ENCODE results near the gene PKDCC. TPM values are rescaled to one million over a fixed set of nuclear protein-coding genes. Genes with fewer than 3 reads are reported as not detected.

Gene PKDCC
- total RNA-seq, 1 experiment from 2014 or later: 12.5 TPM

DNA sequence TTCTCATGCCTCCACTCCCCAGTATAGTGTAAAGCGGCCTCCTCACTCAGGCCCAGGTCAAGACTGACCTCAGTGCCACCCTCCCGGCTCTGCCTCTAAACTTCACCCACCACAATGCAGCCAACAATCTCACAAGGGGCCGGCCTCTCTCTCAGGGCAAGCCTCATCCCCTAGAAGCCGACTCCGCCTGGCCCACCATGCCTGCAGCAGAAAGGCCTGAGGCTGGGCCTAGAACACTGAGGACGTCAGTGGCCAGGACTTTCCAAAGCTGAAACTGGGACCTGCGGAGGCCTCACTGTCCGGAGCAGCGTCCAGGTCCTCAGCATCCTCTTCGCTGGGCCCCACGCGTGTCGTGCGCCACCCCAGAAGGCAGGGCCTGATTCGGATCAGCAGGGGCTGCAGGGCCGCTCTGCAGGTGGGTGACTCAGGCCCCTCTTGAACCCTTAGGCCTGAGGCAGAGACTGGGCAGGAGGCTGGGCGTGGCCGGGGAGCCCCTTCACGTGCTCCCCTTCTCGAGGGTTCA lies 52.9 kb downstream of the PKDCC start:
- BruUV-seq (replicated peaks): no TSS peak
- intact Hi-C loops (cut with micrococcal nuclease; ENCODE audit: unreplicated experiment): no loop called here
- TF ChIP-seq, protein P1, sequence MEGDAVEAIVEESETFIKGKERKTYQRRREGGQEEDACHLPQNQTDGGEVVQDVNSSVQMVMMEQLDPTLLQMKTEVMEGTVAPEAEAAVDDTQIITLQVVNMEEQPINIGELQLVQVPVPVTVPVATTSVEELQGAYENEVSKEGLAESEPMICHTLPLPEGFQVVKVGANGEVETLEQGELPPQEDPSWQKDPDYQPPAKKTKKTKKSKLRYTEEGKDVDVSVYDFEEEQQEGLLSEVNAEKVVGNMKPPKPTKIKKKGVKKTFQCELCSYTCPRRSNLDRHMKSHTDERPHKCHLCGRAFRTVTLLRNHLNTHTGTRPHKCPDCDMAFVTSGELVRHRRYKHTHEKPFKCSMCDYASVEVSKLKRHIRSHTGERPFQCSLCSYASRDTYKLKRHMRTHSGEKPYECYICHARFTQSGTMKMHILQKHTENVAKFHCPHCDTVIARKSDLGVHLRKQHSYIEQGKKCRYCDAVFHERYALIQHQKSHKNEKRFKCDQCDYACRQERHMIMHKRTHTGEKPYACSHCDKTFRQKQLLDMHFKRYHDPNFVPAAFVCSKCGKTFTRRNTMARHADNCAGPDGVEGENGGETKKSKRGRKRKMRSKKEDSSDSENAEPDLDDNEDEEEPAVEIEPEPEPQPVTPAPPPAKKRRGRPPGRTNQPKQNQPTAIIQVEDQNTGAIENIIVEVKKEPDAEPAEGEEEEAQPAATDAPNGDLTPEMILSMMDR (IDR thresholded peaks at IDR 0.05; ENCODE audit: unreplicated experiment): no peak
- CTCF ChIA-PET: interaction anchor here (0.6 kb wide), 1 partner anchor 296 kb away, joined by 3 read pairs; no protein-coding TSS in a partner anchor
- H3K27me3 Mint-ChIP-seq (ENCODE audit: unreplicated experiment): no peaks in the 10 kb centered on the region
- H3K4me1 Mint-ChIP-seq (ENCODE audit: low read depth, unreplicated experiment): peaks cover 33% of the 10 kb centered on the region
- no peak overlapping the region for H3K4me3 Mint-ChIP-seq (ENCODE audit: low read depth, unreplicated experiment)
- peaks cover 4% of the 10 kb centered on the region for H3K9me3 Mint-ChIP-seq (ENCODE audit: low read depth, unreplicated experiment)
- no peak overlapping the region for H3K27ac Mint-ChIP-seq (ENCODE audit: unreplicated experiment)
- H3K36me3 Mint-ChIP-seq (ENCODE audit: insufficient read depth, unreplicated experiment): peaks cover 14% of the 10 kb centered on the region
- no peak for DNase-seq

DNA sequence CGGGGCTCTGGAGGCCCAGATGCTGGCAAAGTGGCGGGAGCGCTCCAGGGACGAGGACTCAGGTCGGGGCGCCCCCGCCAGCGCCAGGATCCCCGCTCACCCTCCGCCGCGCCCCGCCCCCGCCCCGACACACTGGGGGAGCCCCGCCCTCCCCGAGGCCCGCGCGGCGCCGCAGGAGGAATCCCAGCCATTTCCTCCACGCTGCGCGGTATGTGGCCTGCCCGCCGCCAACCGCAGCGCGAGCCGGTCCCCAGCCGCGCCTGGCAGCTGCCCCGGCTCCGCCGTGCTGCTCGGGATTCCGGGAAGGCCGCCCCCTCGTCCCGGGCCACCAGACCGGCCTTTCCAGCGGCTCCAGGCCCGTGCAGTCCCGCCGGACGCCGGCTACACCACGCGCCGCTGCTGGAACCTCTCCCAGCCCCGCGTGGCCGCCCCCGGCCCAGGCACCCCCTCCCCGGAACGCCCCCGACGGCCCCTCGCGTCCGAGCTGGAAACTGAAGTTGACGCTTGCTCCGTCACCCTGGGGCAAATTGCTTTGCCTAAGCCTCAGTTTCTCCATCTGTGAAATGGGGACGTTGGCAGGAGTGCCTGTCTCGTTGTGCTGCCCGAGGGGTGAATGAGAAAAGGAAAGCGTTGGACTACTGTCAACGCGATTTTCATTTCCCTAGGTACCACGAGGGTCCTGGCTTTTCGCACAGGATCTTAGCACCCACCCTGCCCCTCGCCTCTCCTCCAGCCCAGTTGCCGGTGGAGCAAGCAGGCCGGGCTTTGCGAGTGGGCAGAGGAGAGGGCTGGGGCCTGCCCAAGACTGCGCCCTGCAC lies 53.6 kb downstream of the PKDCC start:
- no TSS peak for BruUV-seq (replicated peaks)
- TF ChIP-seq, protein P1 (IDR thresholded peaks at IDR 0.05; ENCODE audit: unreplicated experiment): no peak
- Mint-ChIP-seq H3K4me1 (ENCODE audit: low read depth, unreplicated experiment) (peaks cover 33% of the 10 kb centered on the region), H3K36me3 (ENCODE audit: insufficient read depth, unreplicated experiment) (peaks cover 14% of the 10 kb centered on the region), H3K27me3 (ENCODE audit: unreplicated experiment) (no peaks in the 10 kb centered on the region), H3K9me3 (ENCODE audit: low read depth, unreplicated experiment) (peaks cover 4% of the 10 kb centered on the region), H3K4me3 (ENCODE audit: low read depth, unreplicated experiment) (peak overlapping the region; percentile 61), H3K27ac (ENCODE audit: unreplicated experiment) (peak overlapping the region; percentile 67)
- peak; percentile 63 for DNase-seq
- intact Hi-C loops (cut with micrococcal nuclease; ENCODE audit: unreplicated experiment): no loop called here
- CTCF ChIA-PET: no interaction called here

DNA sequence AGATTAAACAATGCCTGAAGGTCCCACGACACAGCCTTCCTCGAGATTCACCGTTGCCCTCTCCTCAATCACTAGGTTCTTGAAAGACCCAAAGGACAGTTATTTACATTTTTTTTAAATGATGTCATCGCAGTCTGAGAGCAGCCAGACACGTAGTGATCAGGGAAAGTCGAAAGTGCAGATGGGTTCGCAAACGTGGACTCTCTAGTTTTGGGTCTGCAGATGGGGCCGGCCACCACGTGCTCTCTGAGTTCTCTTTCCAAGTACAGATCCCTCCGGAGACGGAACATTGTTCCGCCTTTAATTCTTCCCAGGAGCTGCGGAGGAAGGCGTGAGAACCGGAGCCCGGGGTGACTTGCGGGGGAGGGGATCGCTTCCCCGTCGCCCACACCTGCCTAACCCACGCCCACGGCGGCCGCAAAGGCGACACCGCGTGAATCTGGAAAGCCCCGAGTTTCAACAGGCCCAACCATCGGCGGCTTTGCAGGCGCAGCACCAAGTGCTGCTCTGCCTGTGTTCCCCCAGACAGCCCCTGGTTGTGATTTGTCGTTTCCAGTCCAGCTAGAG lies 54.3 kb downstream of the PKDCC start:
- Mint-ChIP-seq H3K36me3 (ENCODE audit: insufficient read depth, unreplicated experiment) (peaks cover 14% of the 10 kb centered on the region), H3K9me3 (ENCODE audit: low read depth, unreplicated experiment) (peaks cover 4% of the 10 kb centered on the region), H3K4me1 (ENCODE audit: low read depth, unreplicated experiment) (peaks cover 33% of the 10 kb centered on the region), H3K27ac (ENCODE audit: unreplicated experiment) (peak overlapping the region; percentile 67), H3K27me3 (ENCODE audit: unreplicated experiment) (no peaks in the 10 kb centered on the region), H3K4me3 (ENCODE audit: low read depth, unreplicated experiment) (peak overlapping the region; percentile 61)
- DNase-seq: peak; percentile 42
- BruUV-seq (replicated peaks): no TSS peak
- CTCF ChIA-PET: no interaction called here
- TF ChIP-seq, protein P1 (IDR thresholded peaks at IDR 0.05; ENCODE audit: unreplicated experiment): no peak
- intact Hi-C loops (cut with micrococcal nuclease; ENCODE audit: unreplicated experiment): no loop called here

DNA sequence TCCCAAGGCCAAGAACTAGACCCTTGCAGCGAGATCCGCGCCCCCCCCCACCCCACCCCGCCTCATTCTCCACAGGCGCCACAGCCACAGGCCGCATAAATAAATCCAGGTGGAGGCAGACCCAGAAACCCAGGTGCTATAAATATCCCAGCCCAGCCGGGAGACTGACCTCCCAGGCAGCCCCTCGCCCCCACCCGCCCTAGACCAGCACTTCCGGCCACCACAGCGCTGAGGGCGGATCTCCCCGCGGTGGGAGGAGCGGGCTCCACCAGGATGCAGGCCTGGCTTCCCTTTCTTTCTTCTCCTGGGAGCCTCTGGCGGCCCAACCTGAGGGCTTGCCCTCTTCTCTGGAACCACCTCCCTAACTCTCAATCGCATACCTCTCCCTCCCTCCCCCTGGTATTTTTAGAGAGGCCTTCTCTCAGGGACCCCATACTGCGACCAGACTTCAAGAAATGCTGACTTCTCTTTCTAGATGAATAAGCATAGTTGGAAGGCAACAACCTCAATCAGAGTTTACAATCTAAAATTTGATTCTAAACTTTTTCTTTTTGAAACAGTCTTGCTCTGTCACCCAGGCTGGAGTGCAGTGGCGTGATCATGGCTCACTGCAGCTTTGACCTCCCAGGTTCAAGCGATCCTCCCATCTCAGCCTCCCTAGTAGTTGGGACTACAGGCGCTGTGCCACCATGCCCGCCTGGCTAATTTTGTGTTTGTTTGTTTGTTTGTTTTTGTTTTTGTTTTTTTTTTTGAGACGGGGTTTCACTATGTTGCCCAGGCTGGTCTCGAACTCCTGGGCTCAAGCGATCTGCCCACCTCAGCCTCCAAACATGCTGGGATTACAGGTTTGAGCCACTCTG lies 55.0 kb downstream of the PKDCC start:
- TF ChIP-seq, protein P1 (IDR thresholded peaks at IDR 0.05; ENCODE audit: unreplicated experiment): no peak
- Mint-ChIP-seq H3K4me1 (ENCODE audit: low read depth, unreplicated experiment) (peaks cover 26% of the 10 kb centered on the region), H3K36me3 (ENCODE audit: insufficient read depth, unreplicated experiment) (peaks cover 14% of the 10 kb centered on the region), H3K9me3 (ENCODE audit: low read depth, unreplicated experiment) (peaks cover 4% of the 10 kb centered on the region), H3K4me3 (ENCODE audit: low read depth, unreplicated experiment) (peak overlapping the region; percentile 61), H3K27me3 (ENCODE audit: unreplicated experiment) (no peaks in the 10 kb centered on the region), H3K27ac (ENCODE audit: unreplicated experiment) (peak overlapping the region; percentile 67)
- intact Hi-C loops (cut with micrococcal nuclease; ENCODE audit: unreplicated experiment): no loop called here
- CTCF ChIA-PET: no interaction called here
- DNase-seq: peak; percentile 59
- BruUV-seq (replicated peaks): no TSS peak

All from Calu3 (cell line).